H9 (cell line): ENCODE results near the gene MAP6. TPM values are rescaled to one million over a fixed set of nuclear protein-coding genes. Genes with fewer than 3 reads are reported as not detected.

Source experiments
- DNase-seq: peaks from one replicate; pipeline ENCODE4 v3.0.0-alpha.2; 2017
- H2AFZ ChIP-seq: one replicate; pipeline ENCODE4 v1.6.1; 2013; ENCODE audit warnings: mild to moderate bottlenecking, low read length, control low read depth, moderate library complexity
- H2AK5ac ChIP-seq: 2 replicates; pipeline ENCODE4 v1.6.1; 2013; ENCODE audit warnings: low read length, control low read depth, mixed read lengths; ENCODE audit not compliant: insufficient read length
- H2BK120ac ChIP-seq: one replicate; pipeline ENCODE4 v1.6.1; 2013; ENCODE audit warnings: low read depth, mild to moderate bottlenecking, low read length, control low read depth, inconsistent platforms; ENCODE audit not compliant: poor library complexity, severe bottlenecking
- H2BK12ac ChIP-seq: 2 replicates; pipeline ENCODE4 v1.6.1; 2013; ENCODE audit warnings: low read length, control low read depth, mixed read lengths, low read depth; ENCODE audit not compliant: insufficient read length
- H2BK15ac ChIP-seq: 2 replicates; pipeline ENCODE4 v1.6.1; 2013; ENCODE audit warnings: low read depth, low read length, control low read depth
- H2BK20ac ChIP-seq: one replicate; pipeline ENCODE4 v1.6.1; 2013; ENCODE audit warnings: low read depth, mild to moderate bottlenecking, low read length, control low read depth, inconsistent platforms; ENCODE audit not compliant: poor library complexity, severe bottlenecking
- H2BK5ac ChIP-seq: 2 replicates; pipeline ENCODE4 v1.6.1; 2013; ENCODE audit warnings: low read length, control low read depth, mixed read lengths; ENCODE audit not compliant: insufficient read length
- H3K14ac ChIP-seq: 2 replicates; pipeline ENCODE4 v1.6.1; 2013; ENCODE audit warnings: low read length, control low read depth; ENCODE audit not compliant: insufficient read depth
- H3K18ac ChIP-seq: 2 replicates; pipeline ENCODE4 v1.6.1; 2013; ENCODE audit warnings: low read depth, mild to moderate bottlenecking, mixed read lengths, low read length, control low read depth; ENCODE audit not compliant: insufficient read length
- H3K23ac ChIP-seq: 2 replicates; pipeline ENCODE4 v1.6.1; 2013; ENCODE audit warnings: low read length, control low read depth, mixed read lengths, low read depth; ENCODE audit not compliant: insufficient read length
- H3K23me2 ChIP-seq: 2 replicates; pipeline ENCODE4 v1.6.1; 2013; ENCODE audit warnings: low read depth, mild to moderate bottlenecking, mixed read lengths, low read length, control low read depth; ENCODE audit not compliant: insufficient read length, poor library complexity, severe bottlenecking
- H3K27ac ChIP-seq: 2 replicates; pipeline ENCODE4 v1.5.1; 2013; ENCODE audit warnings: low read length, control low read depth, mixed read lengths, low read depth; ENCODE audit not compliant: insufficient read length
- H3K27me3 ChIP-seq: 2 replicates; pipeline ENCODE4 v1.6.1; 2013; ENCODE audit warnings: low read length, control low read depth, inconsistent platforms; ENCODE audit not compliant: insufficient read depth
- H3K4ac ChIP-seq: 2 replicates; pipeline ENCODE4 v1.6.1; 2013; ENCODE audit warnings: low read depth, mild to moderate bottlenecking, control low read depth, inconsistent platforms, low read length, moderate library complexity
- H3K4me1 ChIP-seq: 2 replicates; pipeline ENCODE4 v1.6.1; 2013; ENCODE audit warnings: low read length, control low read depth, inconsistent platforms; ENCODE audit not compliant: insufficient read depth
- H3K4me2 ChIP-seq: 2 replicates; pipeline ENCODE4 v1.6.1; 2013; ENCODE audit warnings: low read length, control low read depth, mixed read lengths; ENCODE audit not compliant: insufficient read length, insufficient read depth
- H3K56ac ChIP-seq: 2 replicates; pipeline ENCODE4 v1.6.1; 2013; ENCODE audit warnings: low read depth, mild to moderate bottlenecking, mixed read lengths, low read length, control low read depth; ENCODE audit not compliant: insufficient read length
- H3K79me1 ChIP-seq: 2 replicates; pipeline ENCODE4 v1.6.1; 2013; ENCODE audit warnings: low read depth, mild to moderate bottlenecking, moderate library complexity, low read length, control low read depth, inconsistent platforms; ENCODE audit not compliant: insufficient read depth, poor library complexity, severe bottlenecking
- H3K79me2 ChIP-seq: 2 replicates; pipeline ENCODE4 v1.6.1; 2013; ENCODE audit warnings: low read length, control low read depth, inconsistent platforms; ENCODE audit not compliant: insufficient read depth
- H3K9ac ChIP-seq: 2 replicates; pipeline ENCODE4 v1.6.1; 2013; ENCODE audit warnings: low read length, control low read depth, mixed read lengths; ENCODE audit not compliant: insufficient read length; ENCODE audit errors: extremely low read depth
- H3K9me3 ChIP-seq: one replicate; pipeline ENCODE4 v1.6.1; 2013; ENCODE audit warnings: low read depth, low read length, inconsistent platforms; ENCODE audit not compliant: control insufficient read depth
- H3T11ph ChIP-seq: one replicate; pipeline ENCODE4 v1.6.1; 2013; ENCODE audit warnings: mild to moderate bottlenecking, low read length, control low read depth, inconsistent platforms
- H4K20me1 ChIP-seq: one replicate; pipeline ENCODE4 v1.6.1; 2013; ENCODE audit not compliant: control insufficient read depth, insufficient read length, insufficient read depth
- H4K5ac ChIP-seq: 2 replicates; pipeline ENCODE4 v1.6.1; 2013; ENCODE audit warnings: low read depth, mild to moderate bottlenecking, mixed read lengths, low read length, control low read depth; ENCODE audit not compliant: insufficient read length
- H4K8ac ChIP-seq: replicated peaks from 2 replicates; pipeline ENCODE4 v1.6.1; 2013; ENCODE audit warnings: low read length, control low read depth, mixed read lengths, low read depth; ENCODE audit not compliant: insufficient read length
- H4K91ac ChIP-seq: 2 replicates; pipeline ENCODE4 v1.6.1; 2013; ENCODE audit warnings: low read depth, mild to moderate bottlenecking, moderate library complexity, mixed read lengths, low read length, control low read depth; ENCODE audit not compliant: insufficient read length
- H3K27ac Mint-ChIP-seq, 3 experiments: 2 replicates in 2 of 3; 3 replicates in 1 of 3; pipeline ENCODE4 v1.8.0; 2020 to 2021; ENCODE audit warnings: mixed read lengths in 3 of 3, mild to moderate bottlenecking in 1 of 3, moderate library complexity in 1 of 3
- H3K27me3 Mint-ChIP-seq: 2 replicates; pipeline ENCODE4 v1.8.0; 2021; ENCODE audit warnings: low read depth, mild to moderate bottlenecking, moderate library complexity, mixed read lengths
- H3K36me3 Mint-ChIP-seq, 3 experiments: 2 replicates in 2 of 3; 3 replicates in 1 of 3; pipeline ENCODE4 v1.8.0; 2020 to 2021; ENCODE audit warnings: low read depth in 3 of 3, mixed read lengths in 3 of 3; ENCODE audit not compliant: insufficient read depth in 1 of 3
- H3K4me1 Mint-ChIP-seq, 2 experiments: 2 replicates each; pipeline ENCODE4 v1.8.0; 2020; ENCODE audit warnings: mixed read lengths in 2 of 2
- H3K4me3 Mint-ChIP-seq, 2 experiments: 2 replicates in 1 of 2; 3 replicates in 1 of 2; pipeline ENCODE4 v1.8.0; 2020 to 2021; ENCODE audit warnings: mild to moderate bottlenecking in 2 of 2, mixed read lengths in 2 of 2, moderate library complexity in 1 of 2
- H3K9me3 Mint-ChIP-seq, 2 experiments: 2 replicates in 1 of 2; 3 replicates in 1 of 2; pipeline ENCODE4 v1.8.0; 2020; ENCODE audit warnings: mild to moderate bottlenecking in 2 of 2, mixed read lengths in 2 of 2, moderate library complexity in 1 of 2
- WGBS: extraction: QIAGEN DNeasy Blood & Tissue Kit; methylation state at CpG from one replicate; pipeline ENCODE4 v1.1.7; 2013; ENCODE audit warnings: missing lambda C conversion rate, low lambda C conversion rate, mixed read lengths; ENCODE audit not compliant: insufficient read length; ENCODE audit errors: extremely low coverage; 5-methylcytosine and 5-hydroxymethylcytosine counted together
- total RNA-seq: library from RNA; stranded (reverse); gene quantifications from 2 replicates; pipeline ENCODE4 v1.2.1, GENCODE V29; 2021
- TF ChIP-seq, protein P1 (sequence below): fragments of 200-600 bp; sonication (generic); conservative IDR thresholded peaks from 3 replicates; pipeline ENCODE4 v1.8.0; 2021; ENCODE audit warnings: antibody characterized with exemption, mild to moderate bottlenecking

Gene MAP6
- total RNA-seq, 1 experiment from 2014 or later = 0.77 TPM

DNA sequence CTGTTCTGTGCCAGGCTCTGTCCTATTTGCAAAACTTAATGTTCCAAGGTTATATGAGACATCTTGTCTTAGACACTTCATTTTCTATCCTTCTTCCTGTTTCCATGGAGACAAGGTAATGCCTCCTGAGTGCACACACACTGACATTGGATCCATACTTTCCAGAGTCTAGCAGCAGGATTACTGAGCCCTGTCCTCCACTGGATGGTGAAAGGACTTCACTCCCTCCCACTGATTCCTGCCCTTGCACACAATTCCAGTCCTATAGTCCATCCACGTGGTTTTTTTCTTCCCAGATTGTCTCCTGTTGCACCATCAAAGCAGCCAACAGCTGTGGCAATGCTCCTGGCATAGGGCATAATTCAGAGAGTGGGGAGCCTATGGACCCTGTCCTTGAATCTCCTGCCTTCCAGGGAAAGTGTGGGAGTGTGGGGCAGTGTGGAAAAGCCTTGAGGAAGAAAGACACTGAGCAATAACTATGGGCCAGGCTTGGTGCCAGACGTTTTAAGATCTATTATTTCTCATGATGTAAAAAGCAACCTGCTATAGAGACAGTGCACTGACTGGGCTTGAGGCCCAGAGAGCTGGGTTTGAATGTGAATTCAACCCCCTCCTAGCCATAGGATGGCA lies 75.4 kb downstream of the MAP6 start:
- H4K5ac ChIP-seq = no peak overlapping the region
- H3K23ac ChIP-seq = no peak overlapping the region
- no peaks in the 10 kb centered on the region for H3K9me3 ChIP-seq
- TF ChIP-seq, protein P1, sequence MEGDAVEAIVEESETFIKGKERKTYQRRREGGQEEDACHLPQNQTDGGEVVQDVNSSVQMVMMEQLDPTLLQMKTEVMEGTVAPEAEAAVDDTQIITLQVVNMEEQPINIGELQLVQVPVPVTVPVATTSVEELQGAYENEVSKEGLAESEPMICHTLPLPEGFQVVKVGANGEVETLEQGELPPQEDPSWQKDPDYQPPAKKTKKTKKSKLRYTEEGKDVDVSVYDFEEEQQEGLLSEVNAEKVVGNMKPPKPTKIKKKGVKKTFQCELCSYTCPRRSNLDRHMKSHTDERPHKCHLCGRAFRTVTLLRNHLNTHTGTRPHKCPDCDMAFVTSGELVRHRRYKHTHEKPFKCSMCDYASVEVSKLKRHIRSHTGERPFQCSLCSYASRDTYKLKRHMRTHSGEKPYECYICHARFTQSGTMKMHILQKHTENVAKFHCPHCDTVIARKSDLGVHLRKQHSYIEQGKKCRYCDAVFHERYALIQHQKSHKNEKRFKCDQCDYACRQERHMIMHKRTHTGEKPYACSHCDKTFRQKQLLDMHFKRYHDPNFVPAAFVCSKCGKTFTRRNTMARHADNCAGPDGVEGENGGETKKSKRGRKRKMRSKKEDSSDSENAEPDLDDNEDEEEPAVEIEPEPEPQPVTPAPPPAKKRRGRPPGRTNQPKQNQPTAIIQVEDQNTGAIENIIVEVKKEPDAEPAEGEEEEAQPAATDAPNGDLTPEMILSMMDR = no peak
- peaks cover 17% of the 10 kb centered on the region for H3K27me3 Mint-ChIP-seq
- H3K36me3 Mint-ChIP-seq = no peaks in the 10 kb centered on the region
- H3K79me1 ChIP-seq = no peaks in the 10 kb centered on the region
- no peak overlapping the region for H3K4me2 ChIP-seq
- peaks cover 2% of the 10 kb centered on the region; the same call in 1 of the 2 replicates for H3K4me1 ChIP-seq
- H3K4me1 Mint-ChIP-seq = peaks cover 23 to 24% of the 10 kb centered on the region in 2 experiments
- no peak overlapping the region for H4K91ac ChIP-seq
- no peak overlapping the region for H3K27ac Mint-ChIP-seq
- H3K18ac ChIP-seq = no peak overlapping the region
- no peak overlapping the region for H3K9ac ChIP-seq
- H4K8ac ChIP-seq = no peak overlapping the region
- H2BK5ac ChIP-seq = no peak overlapping the region
- H3K23me2 ChIP-seq = no peaks in the 10 kb centered on the region
- no peak overlapping the region for H2AK5ac ChIP-seq
- H2BK20ac ChIP-seq = no peak overlapping the region
- no peak overlapping the region; a peak in 1 of 5 replicates for H3K4me3 Mint-ChIP-seq
- no peak overlapping the region for H2BK12ac ChIP-seq
- no peak overlapping the region for H2AFZ ChIP-seq
- no peaks in the 10 kb centered on the region for H3K9me3 Mint-ChIP-seq
- no peak overlapping the region for H3K4ac ChIP-seq
- no CpG with 5 or more reads among the region's 2 CpGs for WGBS
- H3K79me2 ChIP-seq = no peaks in the 10 kb centered on the region
- no peak overlapping the region for H2BK15ac ChIP-seq
- no peak overlapping the region for H3T11ph ChIP-seq
- no peak for DNase-seq
- no peaks in the 10 kb centered on the region for H3K27me3 ChIP-seq
- H3K27ac ChIP-seq = no peak overlapping the region
- no peak overlapping the region for H3K56ac ChIP-seq
- H2BK120ac ChIP-seq = no peak overlapping the region
- no peaks in the 10 kb centered on the region for H4K20me1 ChIP-seq
- H3K14ac ChIP-seq = no peak overlapping the region
